ENCODE data around the gene MAEA. TPM values are rescaled to one million over a fixed set of nuclear protein-coding genes. Genes with fewer than 3 reads are reported as not detected.

MAEA gene
- polyA plus RNA-seq, 1 experiment, result 73.3 TPM

- no peak for DNase-seq (ENCODE audit: low read depth, low spot score)
- POLR2A ChIA-PET, result no interaction called here
- no peak for TF ChIP-seq CTCF (IDR thresholded peaks at IDR 0.05; ENCODE audit: low read depth, low read length)
- Histone ChIP-seq H3K9me3 (ENCODE audit: control insufficient read depth, insufficient read depth, low read length) (peaks cover 20% of the 10 kb centered on the region), H3K27ac (ENCODE audit: low read depth, low read length) (no peak overlapping the region), H3K27me3 (ENCODE audit: control insufficient read depth, insufficient read depth, low read length) (no peaks in the 10 kb centered on the region), H3K4me3 (ENCODE audit: low read depth, low read length) (no peak overlapping the region)
- CTCF ChIA-PET, result no interaction called here
These were observed 40.0 kb downstream of the MAEA start for GRCh38 chr4:1329408-1330371.

GRCh38 chr4:1330761-1331590, 41.3 kb downstream of the MAEA start:
- no peak for TF ChIP-seq CTCF (IDR thresholded peaks at IDR 0.05; ENCODE audit: low read depth, low read length)
- CTCF ChIA-PET, result no interaction called here
- H3K4me3 ChIP-seq (ENCODE audit: low read depth, low read length), result no peak overlapping the region
- peaks cover 7% of the 10 kb centered on the region; the same call in 1 of the 2 replicates for H3K9me3 ChIP-seq (ENCODE audit: control insufficient read depth, insufficient read depth, low read length)
- H3K27me3 ChIP-seq (ENCODE audit: control insufficient read depth, insufficient read depth, low read length), result no peaks in the 10 kb centered on the region
- POLR2A ChIA-PET, result no interaction called here
- no peak for DNase-seq (ENCODE audit: low read depth, low spot score)
- no peak overlapping the region for H3K27ac ChIP-seq (ENCODE audit: low read depth, low read length)

- Histone ChIP-seq H3K9me3 (ENCODE audit: control insufficient read depth, insufficient read depth, low read length) (peaks cover 6% of the 10 kb centered on the region; the same call in 1 of the 2 replicates), H3K4me3 (ENCODE audit: low read depth, low read length) (no peak overlapping the region), H3K27ac (ENCODE audit: low read depth, low read length) (no peak overlapping the region), H3K27me3 (ENCODE audit: control insufficient read depth, insufficient read depth, low read length) (no peaks in the 10 kb centered on the region)
- no peak for DNase-seq (ENCODE audit: low read depth, low spot score)
- TF ChIP-seq CTCF (IDR thresholded peaks at IDR 0.05; ENCODE audit: low read depth, low read length), result no peak
- ChIA-PET POLR2A (no interaction called here), CTCF (no interaction called here)
These were observed 42.1 kb downstream of the MAEA start for GRCh38 chr4:1331591-1332353.

- Histone ChIP-seq H3K9me3 (ENCODE audit: control insufficient read depth, insufficient read depth, low read length) (peaks cover 14% of the 10 kb centered on the region; the same call in 1 of the 2 replicates), H3K27me3 (ENCODE audit: control insufficient read depth, insufficient read depth, low read length) (no peaks in the 10 kb centered on the region), H3K4me3 (ENCODE audit: low read depth, low read length) (no peak overlapping the region), H3K27ac (ENCODE audit: low read depth, low read length) (no peak overlapping the region)
- DNase-seq (ENCODE audit: low read depth, low spot score), result no peak
- no peak for TF ChIP-seq CTCF (IDR thresholded peaks at IDR 0.05; ENCODE audit: low read depth, low read length)
- ChIA-PET CTCF (no interaction called here), POLR2A (no interaction called here)
These were observed 43.0 kb downstream of the MAEA start for GRCh38 chr4:1332686-1333085.
